ENCODE results near the gene CBFA2T3.

The CBFA2T3 gene

DNA sequence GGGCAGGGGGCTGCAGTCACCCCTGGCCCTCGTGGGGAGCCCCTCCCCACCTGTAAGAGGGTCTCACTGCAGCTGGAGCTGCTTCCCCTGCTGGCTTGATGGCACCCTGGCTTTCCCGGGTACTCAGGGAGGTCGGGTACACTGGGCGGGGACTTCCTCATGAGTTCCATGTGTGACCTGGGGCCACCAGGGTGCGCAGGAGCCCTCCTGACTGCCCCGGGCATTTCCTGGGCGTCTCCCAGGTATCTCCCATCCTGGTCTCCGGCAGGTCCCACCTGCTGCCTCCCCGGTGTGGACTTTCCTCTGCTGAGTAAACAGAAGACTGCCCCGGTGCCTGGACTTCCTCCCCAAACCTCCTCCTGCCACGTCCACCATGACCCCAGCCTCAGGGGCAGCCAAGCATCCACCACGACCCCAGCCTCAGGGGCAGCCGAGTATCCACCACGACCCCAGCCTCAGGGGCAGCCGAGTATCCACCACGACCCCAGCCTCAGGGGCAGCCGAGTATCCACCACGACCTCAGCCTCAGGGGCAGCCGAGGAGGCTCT lies 40.9 kb downstream of the CBFA2T3 start:
- DNase-seq: no peak
- TF ChIP-seq, protein P1, sequence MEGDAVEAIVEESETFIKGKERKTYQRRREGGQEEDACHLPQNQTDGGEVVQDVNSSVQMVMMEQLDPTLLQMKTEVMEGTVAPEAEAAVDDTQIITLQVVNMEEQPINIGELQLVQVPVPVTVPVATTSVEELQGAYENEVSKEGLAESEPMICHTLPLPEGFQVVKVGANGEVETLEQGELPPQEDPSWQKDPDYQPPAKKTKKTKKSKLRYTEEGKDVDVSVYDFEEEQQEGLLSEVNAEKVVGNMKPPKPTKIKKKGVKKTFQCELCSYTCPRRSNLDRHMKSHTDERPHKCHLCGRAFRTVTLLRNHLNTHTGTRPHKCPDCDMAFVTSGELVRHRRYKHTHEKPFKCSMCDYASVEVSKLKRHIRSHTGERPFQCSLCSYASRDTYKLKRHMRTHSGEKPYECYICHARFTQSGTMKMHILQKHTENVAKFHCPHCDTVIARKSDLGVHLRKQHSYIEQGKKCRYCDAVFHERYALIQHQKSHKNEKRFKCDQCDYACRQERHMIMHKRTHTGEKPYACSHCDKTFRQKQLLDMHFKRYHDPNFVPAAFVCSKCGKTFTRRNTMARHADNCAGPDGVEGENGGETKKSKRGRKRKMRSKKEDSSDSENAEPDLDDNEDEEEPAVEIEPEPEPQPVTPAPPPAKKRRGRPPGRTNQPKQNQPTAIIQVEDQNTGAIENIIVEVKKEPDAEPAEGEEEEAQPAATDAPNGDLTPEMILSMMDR (IDR thresholded peaks at IDR 0.05): no peak
- Histone ChIP-seq H3K9me3 (no peaks in the 10 kb centered on the region), H3K4me1 (peaks cover 0 to 23% (median 10%) of the 10 kb centered on the region in 4 donors), H3K27me3 (peaks cover 0 to 74% of the 10 kb centered on the region in 2 donors), H3K36me3 (no peaks in the 10 kb centered on the region), H3K27ac (no peak overlapping the region), H3K4me3 (no peak overlapping the region)
- intact Hi-C loops (cut with DNase I; ENCODE audit: low total_unique reads): loop anchor here (10.0 kb wide), 1 partner anchor 59 kb away; no protein-coding TSS in a partner anchor

DNA sequence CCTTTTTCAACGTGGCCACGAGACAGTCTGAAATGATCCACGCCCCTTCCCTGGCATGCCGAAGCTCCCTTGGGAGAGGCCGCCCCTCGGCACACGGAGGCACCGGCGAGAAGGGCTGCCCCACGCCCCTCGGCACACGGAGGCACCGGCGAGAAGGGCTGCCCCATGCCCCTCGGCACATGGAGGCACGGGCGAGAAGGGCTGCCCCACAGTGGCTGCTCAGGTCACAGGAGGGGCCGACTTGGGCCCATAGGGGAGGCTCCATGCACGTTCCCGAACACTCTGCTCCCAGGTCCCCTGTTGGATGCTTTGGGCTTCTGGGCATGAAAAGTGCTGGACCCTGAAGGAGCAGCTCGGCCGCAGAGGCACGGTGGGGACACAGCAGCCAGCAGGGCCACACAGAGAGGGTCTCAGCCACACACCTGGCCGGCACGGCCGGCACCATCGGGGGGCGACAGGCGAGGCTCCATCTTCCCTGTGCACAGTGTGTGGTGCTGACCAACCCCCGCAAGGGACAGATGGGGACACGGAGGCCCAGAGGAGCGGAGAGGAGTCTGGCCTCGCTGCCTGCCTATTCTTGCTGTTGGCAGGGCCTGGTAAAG lies 42.8 kb downstream of the CBFA2T3 start:
- Histone ChIP-seq H3K4me1 (peaks cover 0 to 5% (median 0%) of the 10 kb centered on the region in 4 donors), H3K9me3 (no peaks in the 10 kb centered on the region), H3K4me3 (no peak overlapping the region), H3K27me3 (peaks cover 0 to 57% of the 10 kb centered on the region in 2 donors), H3K36me3 (no peaks in the 10 kb centered on the region), H3K27ac (no peak overlapping the region)
- TF ChIP-seq, protein P1 (IDR thresholded peaks at IDR 0.05): no peak
- DNase-seq: no peak
- intact Hi-C loops (cut with DNase I; ENCODE audit: low total_unique reads): loop anchor here (10.0 kb wide), 1 partner anchor 61 kb away; no protein-coding TSS in a partner anchor

DNA sequence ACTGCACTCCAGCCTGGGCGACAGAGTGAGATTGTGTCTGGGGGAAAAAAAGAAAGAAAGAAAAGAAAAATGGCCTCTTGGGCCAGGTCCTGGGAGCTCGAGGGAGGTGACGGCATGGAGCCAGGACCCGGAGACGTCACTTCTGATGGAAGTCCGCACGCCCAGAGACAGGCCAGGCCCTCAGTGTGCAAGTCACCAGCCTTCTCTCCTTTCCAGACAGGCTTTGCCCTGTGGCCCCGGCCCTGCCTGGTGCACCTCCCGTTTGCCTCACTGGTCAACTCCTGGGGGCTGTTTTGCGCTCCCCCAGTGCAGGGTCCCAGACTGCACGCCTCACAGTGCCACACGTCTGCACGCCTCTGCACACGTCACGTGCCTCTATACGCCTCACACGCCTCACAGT lies 44.1 kb downstream of the CBFA2T3 start:
- Histone ChIP-seq H3K4me3 (no peak overlapping the region), H3K27me3 (peaks cover 0 to 53% of the 10 kb centered on the region in 2 donors), H3K4me1 (no peaks in the 10 kb centered on the region), H3K27ac (no peak overlapping the region), H3K9me3 (no peaks in the 10 kb centered on the region), H3K36me3 (no peaks in the 10 kb centered on the region)
- no peak for DNase-seq
- TF ChIP-seq, protein P1 (IDR thresholded peaks at IDR 0.05): no peak
- intact Hi-C loops (cut with DNase I; ENCODE audit: low total_unique reads): loop anchor here (10.0 kb wide), 1 partner anchor 62 kb away; no protein-coding TSS in a partner anchor

DNA sequence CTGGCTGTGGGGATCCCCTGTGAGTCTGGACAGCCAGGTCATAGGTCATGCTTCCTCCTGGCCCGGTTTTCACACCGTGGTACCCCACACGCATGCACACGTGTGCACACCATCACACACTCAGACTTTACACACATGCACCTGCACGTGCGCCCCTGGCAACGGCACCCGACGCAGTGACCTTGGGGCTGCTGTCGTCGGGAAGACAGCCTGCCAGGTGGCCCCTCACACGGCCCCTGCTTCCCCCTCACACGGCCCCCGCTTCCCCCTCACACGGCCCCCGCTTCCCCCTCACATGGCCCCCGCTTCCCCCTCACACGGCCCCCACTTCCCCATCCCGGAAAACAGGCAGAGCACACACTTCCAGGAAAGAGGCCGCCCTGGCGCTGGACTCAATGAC lies 45.1 kb downstream of the CBFA2T3 start:
- Histone ChIP-seq H3K4me1 (no peaks in the 10 kb centered on the region), H3K27ac (no peak overlapping the region), H3K9me3 (no peaks in the 10 kb centered on the region), H3K27me3 (peaks cover 0 to 53% of the 10 kb centered on the region in 2 donors), H3K36me3 (no peaks in the 10 kb centered on the region), H3K4me3 (no peak overlapping the region)
- no peak for DNase-seq
- intact Hi-C loops (cut with DNase I; ENCODE audit: low total_unique reads): loop anchor here (10.0 kb wide), 1 partner anchor 63 kb away; no protein-coding TSS in a partner anchor
- TF ChIP-seq, protein P1 (IDR thresholded peaks at IDR 0.05): no peak

DNA sequence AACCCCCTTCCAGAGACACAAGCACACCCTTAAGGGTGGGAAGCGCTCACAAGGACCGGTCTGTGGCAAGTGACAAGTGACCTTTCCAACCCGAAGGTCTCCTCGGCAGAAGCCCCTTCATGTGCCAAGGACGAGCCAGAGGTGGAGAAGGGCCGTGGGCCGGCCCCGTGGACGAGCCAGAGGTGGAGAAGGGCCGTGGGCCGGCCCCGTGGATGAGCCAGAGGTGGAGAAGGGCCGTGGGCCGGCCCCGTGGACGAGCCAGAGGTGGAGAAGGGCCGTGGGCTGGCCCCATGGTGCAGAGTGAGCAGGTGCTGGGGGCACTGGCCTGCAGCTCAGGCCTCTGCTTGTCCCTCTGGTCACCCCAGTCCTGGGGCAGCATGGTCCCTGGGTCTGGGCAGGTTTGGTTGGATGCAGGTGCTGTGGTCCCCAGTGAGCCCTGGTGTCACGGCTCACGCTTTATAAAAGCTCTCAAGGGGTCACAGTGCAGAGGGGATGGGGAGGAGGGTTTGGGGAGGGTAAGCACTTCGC lies 45.6 kb downstream of the CBFA2T3 start:
- H3K36me3 ChIP-seq: no peaks in the 10 kb centered on the region
- no peaks in the 10 kb centered on the region for H3K4me1 ChIP-seq
- TF ChIP-seq, protein P1 (IDR thresholded peaks at IDR 0.05): no peak
- H3K27me3 ChIP-seq: peaks cover 0 to 54% of the 10 kb centered on the region in 2 donors
- H3K4me3 ChIP-seq: no peak overlapping the region
- no peak overlapping the region for H3K27ac ChIP-seq
- intact Hi-C loops (cut with DNase I; ENCODE audit: low total_unique reads): loop anchor here (10.0 kb wide), 1 partner anchor 63 kb away; no protein-coding TSS in a partner anchor
- no peak for DNase-seq
- H3K9me3 ChIP-seq: no peaks in the 10 kb centered on the region
